ENCODE measurements around the gene MPZL1.
A peak's percentile ranks its signal among the peaks of the same experiment; 100 is the strongest.

MPZL1 gene

GRCh38 chr1:167674156-167674555 is 47.6 kb upstream of the MPZL1 start:
- H3K9me2 ChIP-seq (replicated peaks; ENCODE audit: control insufficient read depth, low read length): no peaks in the 10 kb centered on the region
- H4K20me1 ChIP-seq (ENCODE audit: control insufficient read depth, insufficient read depth, low read depth, low read length): no peaks in the 10 kb centered on the region; the same call in 1 of the 2 replicates
- H3K36me3 ChIP-seq (ENCODE audit: control insufficient read depth, low read length): peaks cover 92% of the 10 kb centered on the region
- no peaks in the 10 kb centered on the region for H3K9me3 ChIP-seq (ENCODE audit: control insufficient read depth, insufficient read depth, low read length)
- TF ChIP-seq CTCF (IDR thresholded peaks at IDR 0.05; ENCODE audit: low read depth, low read length, poor library complexity, severe bottlenecking) (no peak), EZH2phosphoT487 (IDR thresholded peaks at IDR 0.05; ENCODE audit: borderline replicate concordance, low read length) (no peak)
- H3K27me3 ChIP-seq (ENCODE audit: control insufficient read depth, low read length): no peaks in the 10 kb centered on the region
- H3K4me2 ChIP-seq (ENCODE audit: low read length): peak overlapping the region; percentile 7; the same call in 1 of the 2 replicates
- H3K4me3 ChIP-seq (ENCODE audit: low read length): no peak overlapping the region
- no peaks in the 10 kb centered on the region for H3F3A ChIP-seq (ENCODE audit: control insufficient read depth, insufficient read depth)
- peaks cover 90% of the 10 kb centered on the region for H3K79me2 ChIP-seq (ENCODE audit: control insufficient read depth, low read length)
- H3K27ac ChIP-seq (ENCODE audit: low read depth, low read length): no peak overlapping the region
- H3K4me1 ChIP-seq (ENCODE audit: control insufficient read depth, low read length): peaks cover 66% of the 10 kb centered on the region

- Histone ChIP-seq H3K27ac (ENCODE audit: low read depth, low read length) (no peak overlapping the region), H3K36me3 (ENCODE audit: control insufficient read depth, low read length) (peaks cover 92% of the 10 kb centered on the region), H3K9me3 (ENCODE audit: control insufficient read depth, insufficient read depth, low read length) (no peaks in the 10 kb centered on the region), H3K4me2 (ENCODE audit: low read length) (no peak overlapping the region), H3K79me2 (ENCODE audit: control insufficient read depth, low read length) (peaks cover 92% of the 10 kb centered on the region), H3K4me3 (ENCODE audit: low read length) (no peak overlapping the region), H3F3A (ENCODE audit: control insufficient read depth, insufficient read depth) (no peaks in the 10 kb centered on the region), H3K9me2 (replicated peaks; ENCODE audit: control insufficient read depth, low read length) (no peaks in the 10 kb centered on the region), H3K4me1 (ENCODE audit: control insufficient read depth, low read length) (peaks cover 79% of the 10 kb centered on the region), H3K27me3 (ENCODE audit: control insufficient read depth, low read length) (no peaks in the 10 kb centered on the region), H4K20me1 (ENCODE audit: control insufficient read depth, insufficient read depth, low read depth, low read length) (no peaks in the 10 kb centered on the region; the same call in 1 of the 2 replicates)
- TF ChIP-seq CTCF (IDR thresholded peaks at IDR 0.05; ENCODE audit: low read depth, low read length, poor library complexity, severe bottlenecking) (no peak), EZH2phosphoT487 (IDR thresholded peaks at IDR 0.05; ENCODE audit: borderline replicate concordance, low read length) (no peak)
Observed at GRCh38 chr1:167675440-167675839, 46.3 kb upstream of the MPZL1 start.

- TF ChIP-seq CTCF (IDR thresholded peaks at IDR 0.05; ENCODE audit: low read depth, low read length, poor library complexity, severe bottlenecking): no peak
- no peak for TF ChIP-seq EZH2phosphoT487 (IDR thresholded peaks at IDR 0.05; ENCODE audit: borderline replicate concordance, low read length)
- no peaks in the 10 kb centered on the region for H3K9me2 ChIP-seq (replicated peaks; ENCODE audit: control insufficient read depth, low read length)
- H3K4me2 ChIP-seq (ENCODE audit: low read length): no peak overlapping the region
- peaks cover 88% of the 10 kb centered on the region for H3K4me1 ChIP-seq (ENCODE audit: control insufficient read depth, low read length)
- peaks cover 92% of the 10 kb centered on the region for H3K79me2 ChIP-seq (ENCODE audit: control insufficient read depth, low read length)
- no peaks in the 10 kb centered on the region for H3K27me3 ChIP-seq (ENCODE audit: control insufficient read depth, low read length)
- H3K4me3 ChIP-seq (ENCODE audit: low read length): no peak overlapping the region
- H3K9me3 ChIP-seq (ENCODE audit: control insufficient read depth, insufficient read depth, low read length): no peaks in the 10 kb centered on the region
- no peaks in the 10 kb centered on the region for H3F3A ChIP-seq (ENCODE audit: control insufficient read depth, insufficient read depth)
- no peak overlapping the region for H3K27ac ChIP-seq (ENCODE audit: low read depth, low read length)
- peaks cover 92% of the 10 kb centered on the region for H3K36me3 ChIP-seq (ENCODE audit: control insufficient read depth, low read length)
- no peaks in the 10 kb centered on the region; the same call in 1 of the 2 replicates for H4K20me1 ChIP-seq (ENCODE audit: control insufficient read depth, insufficient read depth, low read depth, low read length)
Observed at GRCh38 chr1:167676205-167676915, 45.4 kb upstream of the MPZL1 start.

Measured in DOHH2 (cell line).